HG02763 (cell line): ENCODE results near the gene FBXL15.
A peak's percentile ranks its signal among the peaks of the same experiment; 100 is the strongest.

Experiments
- ATAC-seq: cut with Tn5 transposase; IDR thresholded peaks from one replicate; pipeline ENCODE4 v1.9.1; 2021; ENCODE audit warnings: mild to moderate bottlenecking, moderate library complexity; ENCODE audit not compliant: unreplicated experiment

Gene FBXL15, protein sequence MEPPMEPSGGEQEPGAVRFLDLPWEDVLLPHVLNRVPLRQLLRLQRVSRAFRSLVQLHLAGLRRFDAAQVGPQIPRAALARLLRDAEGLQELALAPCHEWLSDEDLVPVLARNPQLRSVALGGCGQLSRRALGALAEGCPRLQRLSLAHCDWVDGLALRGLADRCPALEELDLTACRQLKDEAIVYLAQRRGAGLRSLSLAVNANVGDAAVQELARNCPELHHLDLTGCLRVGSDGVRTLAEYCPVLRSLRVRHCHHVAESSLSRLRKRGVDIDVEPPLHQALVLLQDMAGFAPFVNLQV

GRCh38 chr10:102420714-102421506, at the start of gene FBXL15:
Gene FBXL15 (plus strand): TSS chr10:102420836. CDS start chr10:102421130, 294 bp downstream.
- peak; percentile 69 for ATAC-seq

DNA sequence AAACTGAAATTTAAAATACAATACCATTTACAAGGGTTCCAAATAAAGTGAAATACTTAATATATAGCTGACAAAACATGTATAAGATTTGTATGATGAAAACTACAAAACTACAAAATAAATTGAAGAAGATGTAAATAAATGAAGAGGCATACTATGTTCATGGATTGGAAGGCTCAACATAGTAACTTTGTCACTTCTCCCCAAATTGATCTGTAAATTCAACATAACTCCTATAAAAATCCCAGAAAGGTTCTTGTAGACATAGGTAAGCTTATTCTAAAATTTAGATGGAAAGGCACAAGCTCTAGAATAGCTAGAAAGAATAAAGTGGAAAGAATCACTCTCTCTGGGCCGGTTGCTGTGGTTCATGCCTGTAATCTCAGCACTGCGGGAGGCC, 49.3 kb upstream of the FBXL15 start:
- ATAC-seq, result no peak

GRCh38 chr10:102375250-102375649, 45.4 kb upstream of the FBXL15 start:
- ATAC-seq, result no peak

DNA sequence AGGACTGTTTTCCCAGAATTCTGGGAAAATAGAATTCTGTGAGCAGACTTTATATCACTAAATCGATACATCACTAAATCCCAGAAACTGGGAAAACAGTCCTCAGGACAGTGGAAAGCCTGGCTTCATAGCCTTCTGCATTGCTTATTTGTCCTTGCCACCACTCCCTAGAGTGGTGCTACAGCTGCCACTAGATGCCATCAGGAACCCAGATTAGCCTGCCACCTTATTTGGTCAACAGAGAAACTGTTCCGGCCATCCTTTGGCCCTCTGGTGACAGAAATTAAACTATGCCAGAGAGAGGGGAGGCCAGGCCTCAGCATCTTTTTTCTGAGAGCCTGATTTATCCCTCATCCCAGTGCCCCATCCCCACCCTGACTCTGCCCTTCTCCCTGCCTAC, 44.8 kb upstream of the FBXL15 start:
- ATAC-seq, result no peak

DNA sequence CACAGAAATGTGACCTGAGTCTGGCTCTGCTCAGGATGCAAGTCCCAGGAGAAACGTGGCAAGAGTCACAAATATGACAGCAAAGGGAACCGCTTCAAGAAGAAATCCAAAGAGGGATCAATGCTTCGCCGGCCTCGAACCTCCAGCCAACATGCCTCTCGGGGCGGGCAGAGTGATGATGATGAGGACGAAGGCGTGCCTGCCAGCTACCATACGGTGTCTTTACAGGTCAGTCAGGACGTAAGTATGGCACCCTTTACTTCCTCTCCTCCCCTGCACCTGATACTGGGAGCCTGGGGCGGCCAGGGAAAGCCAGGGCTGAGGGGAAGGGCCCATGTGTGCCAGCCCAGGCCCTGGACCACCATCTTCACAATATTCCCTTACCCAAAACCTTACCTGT, 43.7 kb upstream of the FBXL15 start:
- ATAC-seq, result no peak

DNA sequence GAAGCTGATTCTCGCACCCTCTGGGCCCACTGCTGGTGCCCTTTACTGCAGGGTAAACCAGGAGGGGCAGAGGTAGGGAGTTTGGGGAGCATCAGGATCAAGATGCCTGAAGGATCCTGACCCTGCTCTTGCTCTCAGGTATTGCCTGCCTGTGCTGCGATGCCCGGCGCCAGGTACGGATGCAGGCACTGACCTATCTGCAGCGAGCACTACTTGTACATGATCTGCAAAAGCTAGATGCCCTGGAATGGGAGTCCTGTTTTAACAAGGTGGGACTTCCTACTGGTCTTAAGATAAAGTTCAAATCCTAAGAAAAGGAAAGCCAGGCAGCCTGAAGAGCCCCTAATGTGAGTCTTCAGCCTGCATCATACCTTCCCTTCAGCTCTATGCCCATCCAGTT, 41.3 kb upstream of the FBXL15 start:
- no peak for ATAC-seq

DNA sequence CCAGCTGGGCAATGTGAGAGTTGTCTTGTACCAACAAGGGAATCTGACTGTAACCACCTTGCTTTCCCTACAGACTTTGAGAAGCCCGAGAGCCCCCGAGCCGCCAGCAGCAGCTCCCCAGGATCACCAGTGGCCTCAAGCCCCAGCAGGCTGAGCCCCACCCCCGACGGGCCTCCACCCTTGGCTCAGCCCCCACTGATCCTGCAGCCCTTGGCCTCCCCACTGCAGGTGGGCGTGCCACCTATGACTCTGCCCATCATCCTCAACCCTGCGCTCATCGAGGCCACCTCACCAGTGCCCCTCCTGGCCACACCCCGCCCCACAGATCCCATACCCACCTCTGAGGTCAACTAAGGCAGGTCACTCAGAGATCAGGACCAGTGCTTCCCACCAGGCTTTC, 38.7 kb upstream of the FBXL15 start:
- ATAC-seq, result no peak

- no peak for ATAC-seq
Measured at GRCh38 chr10:102382871-102383270, 37.8 kb upstream of the FBXL15 start.

- ATAC-seq, result no peak
Measured at GRCh38 chr10:102384053-102384452, 36.6 kb upstream of the FBXL15 start.

- no peak for ATAC-seq
Measured at GRCh38 chr10:102384606-102385429, 35.8 kb upstream of the FBXL15 start.

GRCh38 chr10:102389894-102390293, 30.7 kb upstream of the FBXL15 start:
- ATAC-seq, result no peak

DNA sequence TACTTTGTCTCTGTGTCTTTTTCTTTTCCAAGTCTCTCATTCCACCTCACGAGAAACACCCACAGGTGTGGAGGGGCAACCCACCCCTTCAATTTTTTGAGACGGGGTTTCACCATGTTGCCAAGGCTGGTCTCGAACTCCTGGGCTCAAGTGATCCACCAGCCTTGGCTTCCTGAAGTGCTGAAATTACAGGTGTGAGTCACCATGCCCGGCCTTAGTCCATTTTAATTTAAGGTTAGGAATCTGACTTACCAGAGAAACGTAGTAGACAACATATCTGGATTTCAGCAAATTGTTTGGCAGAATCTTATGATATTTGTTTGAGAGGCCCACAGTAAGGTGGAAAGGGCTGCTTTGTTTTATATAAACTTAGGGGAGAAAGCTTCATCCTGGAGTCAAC, 28.3 kb upstream of the FBXL15 start:
- ATAC-seq, result no peak

DNA sequence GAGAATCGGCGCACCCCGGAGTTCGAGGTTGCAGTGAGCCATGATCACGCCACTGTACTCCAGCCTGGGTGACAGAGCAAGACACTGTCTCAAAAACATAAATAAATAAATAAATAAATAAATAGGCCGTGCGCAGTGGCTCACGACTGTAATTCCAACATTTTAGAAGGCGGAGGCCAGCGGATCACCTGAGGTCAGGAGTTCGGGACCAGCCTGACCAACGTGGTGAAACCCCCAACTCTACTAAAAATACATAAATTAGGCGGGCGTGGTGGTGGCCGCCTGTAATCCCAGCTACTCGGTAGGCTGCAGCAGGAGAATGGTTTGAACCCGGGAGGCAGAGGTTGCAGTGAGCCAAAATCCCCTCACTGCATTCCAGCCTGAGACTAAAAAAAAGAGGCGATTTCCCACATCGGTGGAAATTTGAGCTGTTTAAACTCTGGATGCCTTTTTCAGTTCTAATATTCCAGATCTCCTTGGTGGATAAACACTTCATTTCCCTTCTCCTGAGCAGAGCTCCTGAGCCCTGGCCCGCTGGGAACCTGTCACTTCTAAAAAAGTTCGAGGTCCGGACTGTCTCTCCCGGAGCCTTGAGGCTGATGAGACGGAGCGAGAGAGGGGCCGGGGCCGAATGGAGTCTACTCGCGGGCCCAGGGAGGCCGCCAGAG, 27.1 kb upstream of the FBXL15 start:
- ATAC-seq, result no peak

DNA sequence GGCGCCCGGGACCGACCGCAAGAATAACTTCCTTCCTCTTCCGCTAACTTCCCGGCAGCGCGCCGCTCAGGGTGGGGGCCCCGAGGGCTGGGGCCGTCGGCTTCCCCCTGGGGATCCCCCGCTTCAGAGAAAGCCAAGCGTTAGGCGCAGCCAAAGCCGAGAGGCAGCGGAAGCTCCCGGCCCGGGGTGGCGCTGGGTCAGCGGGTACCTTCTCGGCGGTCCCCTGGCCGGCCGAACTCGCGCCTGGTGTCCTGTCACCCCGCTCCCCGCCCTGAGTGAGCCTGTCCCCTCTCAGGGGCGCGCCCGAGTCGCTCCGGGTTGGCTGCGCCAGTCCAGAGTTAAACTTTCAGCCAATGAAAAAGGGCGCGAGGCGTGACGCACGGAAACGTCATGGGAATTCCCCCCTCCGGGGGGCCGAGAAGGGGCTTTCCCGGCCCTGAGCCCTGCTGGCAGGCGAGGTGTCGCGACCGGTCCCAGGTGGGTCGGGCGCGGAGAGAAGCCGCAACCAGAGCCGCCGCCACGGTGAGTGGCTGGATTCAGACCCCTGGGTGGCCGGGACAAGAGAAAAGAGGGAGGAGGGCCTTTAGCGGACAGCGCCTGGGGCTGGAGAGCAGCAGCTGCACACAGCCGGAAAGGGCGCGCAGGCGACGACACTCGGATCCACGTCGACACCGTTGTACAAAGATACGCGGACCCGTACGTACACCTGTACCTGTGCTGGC, 26.4 kb upstream of the FBXL15 start:
- ATAC-seq, result peak; percentile 82

DNA sequence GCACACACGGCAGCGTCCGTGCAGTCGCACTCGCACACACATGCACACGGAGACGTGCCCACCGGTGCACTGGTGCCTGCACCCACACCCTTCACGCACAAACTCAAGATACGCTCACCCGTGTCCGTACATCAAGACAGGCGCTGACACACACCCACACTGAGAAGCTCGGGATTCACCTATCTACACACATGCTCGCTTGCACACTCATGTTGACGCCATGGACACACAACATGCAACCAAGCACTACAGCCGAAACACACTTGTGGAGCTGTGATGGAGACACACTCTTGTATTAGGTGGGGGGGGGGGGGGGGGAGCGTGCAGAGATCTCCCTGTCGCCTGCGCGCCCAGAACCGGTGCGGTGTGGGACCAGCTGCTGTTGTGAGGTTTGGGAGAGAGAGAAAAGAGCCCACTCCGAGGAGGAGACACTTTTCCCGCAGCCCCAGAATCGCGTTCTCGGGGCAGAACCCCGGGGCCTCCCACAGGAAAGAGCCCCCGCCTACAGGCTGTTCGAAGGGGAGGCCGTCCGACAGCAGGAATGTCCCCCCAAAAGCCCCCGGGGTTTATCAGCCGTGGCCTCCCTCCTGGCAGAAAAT, 25.7 kb upstream of the FBXL15 start:
- ATAC-seq, result no peak

GRCh38 chr10:102395400-102396316, 25.0 kb upstream of the FBXL15 start, which contains the start of gene NFKB2:
Gene NFKB2 (plus strand): TSS chr10:102395705. CDS start chr10:102395960, 255 bp downstream.
- peak; percentile 25 for ATAC-seq

GRCh38 chr10:102396317-102396650, 24.4 kb upstream of the FBXL15 start:
- ATAC-seq, result no peak

- no peak for ATAC-seq
Measured at GRCh38 chr10:102396730-102397151, 23.9 kb upstream of the FBXL15 start.
